K562 (cell line): ENCODE data around the gene PDZD8. TPM values are rescaled to one million over a fixed set of nuclear protein-coding genes. Genes with fewer than 3 reads are reported as not detected.

Experiments
- CXXC5 ChIP-seq: fragments of 250-450 bp; sonication (Bioruptor Pico); IDR thresholded peaks from 2 replicates; pipeline ENCODE4 v1.8.0; 2022; ENCODE audit warnings: inconsistent platforms, mild to moderate bottlenecking, moderate library complexity
- HNRNPLL ChIP-seq: fragments of 200-400 bp; formaldehyde crosslinking; IDR thresholded peaks from 2 replicates; pipeline ENCODE4 v1.6.1; 2017; ENCODE audit warnings: low read length, low read depth, mild to moderate bottlenecking; ENCODE audit not compliant: poor library complexity, severe bottlenecking
- POLR2G ChIP-seq: fragments of 200-400 bp; formaldehyde crosslinking; IDR thresholded peaks from 2 replicates; pipeline ENCODE4 v1.6.1; 2017; ENCODE audit warnings: low read depth, mild to moderate bottlenecking, antibody characterized with exemption, low read length, moderate library complexity
- POU5F1 ChIP-seq: fragments of 150-350 bp; IDR thresholded peaks from 2 replicates; pipeline ENCODE4 v1.6.1; 2014; ENCODE audit warnings: borderline replicate concordance, low read length, low read depth, mild to moderate bottlenecking; ENCODE audit not compliant: partially characterized antibody
- RBM14 ChIP-seq: fragments of 200-400 bp; formaldehyde crosslinking; IDR thresholded peaks from 2 replicates; pipeline ENCODE4 v1.6.1; 2018; ENCODE audit warnings: low read depth, mild to moderate bottlenecking, low read length, moderate library complexity, borderline replicate concordance; ENCODE audit not compliant: insufficient read depth
- ZFX ChIP-seq: sonication (generic); formaldehyde crosslinking; IDR thresholded peaks from 2 replicates; pipeline ENCODE4 v1.8.0; 2022; ENCODE audit warnings: mild to moderate bottlenecking, missing genetic modification reagents, moderate library complexity
- ZNF311 ChIP-seq: fragments of 250-450 bp; sonication (Bioruptor Pico); IDR thresholded peaks from 2 replicates; pipeline ENCODE4 v1.4.0; 2020; ENCODE audit warnings: mild to moderate bottlenecking, moderate library complexity
- ZNF778 ChIP-seq: fragments of 450-650 bp; formaldehyde crosslinking; IDR thresholded peaks from 2 replicates; pipeline ENCODE4 v1.4.0; 2020; ENCODE audit warnings: mild to moderate bottlenecking, moderate library complexity
- polyA plus RNA-seq, 8 experiments: library from polyadenylated mRNA; depleted of rRNA in 4 of 8; stranded (reverse) in 5 of 8; unstranded in 3 of 8; fragments of >200 nt; fragmentation: Nextera tagmentation in 2 of 8; fragmentation: Illumina TruSeq in 1 of 8; extraction: Ambion mirVana in 2 of 8; extraction: Trizol in 1 of 8; gene quantifications; 2 replicates each; pipeline versions ENCODE4 v1.2.1 to v1.2.3, GENCODE V29; 2011 to 2014; ENCODE audit warnings: inconsistent platforms in 1 of 8, missing spikeins in 1 of 8
- total RNA-seq, 7 experiments: library from RNA; depleted of rRNA in 6 of 7; stranded (reverse); fragments of >200 nt in 6 of 7; fragmentation: Illumina TruSeq in 2 of 7; extraction: Trizol in 2 of 7; gene quantifications; 2 replicates each; pipeline versions ENCODE4 v1.2.1 to v1.2.3, GENCODE V29; 2011 to 2021; ENCODE audit warnings: low replicate concordance in 1 of 7
- TF ChIP-seq, protein P1 (sequence below): fragments of 250-450 bp; sonication (Bioruptor Pico); IDR thresholded peaks from 2 replicates; pipeline ENCODE4 v1.8.0; 2021; ENCODE audit warnings: borderline replicate concordance, mild to moderate bottlenecking, moderate library complexity; ENCODE audit not compliant: poor library complexity, severe bottlenecking
- TF ChIP-seq, protein P2 (sequence below), 3 experiments: fragments of 200-800 bp in 1 of 3; sonication (Bioruptor generic) in 1 of 3; sonication (generic) in 1 of 3; formaldehyde crosslinking in 1 of 3; IDR thresholded peaks; 2 replicates each; pipeline versions ENCODE4 v1.6.1 to v1.8.0; 2016 to 2022; ENCODE audit warnings: mild to moderate bottlenecking in 2 of 3, missing compliant biosample characterization in 2 of 3, missing genetic modification characterization in 2 of 3, missing genetic modification reagents in 1 of 3
- TF ChIP-seq, protein P3 (sequence below): sonication (generic); formaldehyde crosslinking; IDR thresholded peaks from 2 replicates; pipeline ENCODE4 v1.8.0; 2022; ENCODE audit warnings: missing genetic modification reagents, mild to moderate bottlenecking, borderline replicate concordance
- TF ChIP-seq, protein P4 (sequence below): fragments of 250-450 bp; sonication (Bioruptor Pico); IDR thresholded peaks from 2 replicates; pipeline ENCODE4 v1.4.0; 2020; ENCODE audit warnings: mild to moderate bottlenecking
- TF ChIP-seq, protein P5 (sequence below): sonication (generic); formaldehyde crosslinking; IDR thresholded peaks from 2 replicates; pipeline ENCODE4 v1.8.1; 2023; ENCODE audit warnings: mild to moderate bottlenecking, missing genetic modification reagents
- TF ChIP-seq, protein P6 (sequence below), 2 experiments: IDR thresholded peaks; 2 replicates each; pipeline ENCODE4 v1.6.1; 2012; ENCODE audit warnings: improper control_type of control experiment in 2 of 2, low read depth in 2 of 2, low read length in 2 of 2, borderline replicate concordance in 1 of 2

PDZD8 gene
- total and polyA plus RNA-seq, 9 of the 15 experiments (the other 6 are each of a cell fraction or from before 2014, with no cell fraction given) = 5.5 to 53.4 (median 36.8) TPM

DNA sequence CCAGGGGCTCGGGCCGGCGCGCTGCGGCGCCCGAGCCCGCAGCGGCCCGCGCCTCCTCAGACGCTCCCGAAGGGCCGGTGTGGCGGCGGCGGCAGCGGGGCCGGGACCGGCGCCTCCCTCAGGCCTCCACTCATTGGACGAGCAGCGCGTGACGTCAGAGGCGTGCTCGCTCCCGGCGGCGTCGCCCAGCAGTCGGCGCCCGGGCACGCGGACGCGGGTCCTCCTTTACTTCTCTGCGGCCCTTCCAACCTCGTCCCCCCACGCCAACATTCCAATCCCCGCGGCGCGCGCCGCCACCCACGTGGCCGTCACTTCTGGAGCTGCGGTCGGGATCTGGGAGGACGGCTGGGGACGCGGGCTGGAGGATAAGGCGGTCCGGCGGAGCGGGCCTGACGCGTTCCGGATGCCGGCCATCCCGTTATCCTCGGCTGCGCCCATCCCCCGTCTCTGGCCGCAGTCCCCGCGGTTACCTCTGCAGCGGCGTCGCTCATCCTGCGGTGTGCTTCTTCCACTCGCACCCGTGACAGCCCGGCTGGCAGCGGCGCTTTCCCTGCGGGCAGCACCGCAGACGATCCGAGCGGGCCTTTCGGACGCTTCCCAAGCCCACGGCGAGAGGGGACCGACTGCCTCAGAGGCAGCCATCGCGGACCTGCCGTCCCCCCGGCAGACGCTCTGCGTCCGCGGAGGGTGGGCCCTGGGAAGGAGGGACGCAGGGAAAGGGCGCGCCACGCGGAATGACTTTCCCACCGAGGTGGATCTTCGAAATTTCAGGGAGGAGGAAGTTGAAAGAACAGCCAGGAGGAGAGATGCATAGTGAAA lies at the start of gene PDZD8 (continued):
- TF ChIP-seq, protein P1, sequence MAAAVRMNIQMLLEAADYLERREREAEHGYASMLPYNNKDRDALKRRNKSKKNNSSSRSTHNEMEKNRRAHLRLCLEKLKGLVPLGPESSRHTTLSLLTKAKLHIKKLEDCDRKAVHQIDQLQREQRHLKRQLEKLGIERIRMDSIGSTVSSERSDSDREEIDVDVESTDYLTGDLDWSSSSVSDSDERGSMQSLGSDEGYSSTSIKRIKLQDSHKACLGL (CRISPR knock-in tag) = no peak
- no peak for TF ChIP-seq ZNF311 (CRISPR knock-in tag)
- no peak for TF ChIP-seq HNRNPLL
- TF ChIP-seq POLR2G = peak; percentile 86
- TF ChIP-seq, protein P2, sequence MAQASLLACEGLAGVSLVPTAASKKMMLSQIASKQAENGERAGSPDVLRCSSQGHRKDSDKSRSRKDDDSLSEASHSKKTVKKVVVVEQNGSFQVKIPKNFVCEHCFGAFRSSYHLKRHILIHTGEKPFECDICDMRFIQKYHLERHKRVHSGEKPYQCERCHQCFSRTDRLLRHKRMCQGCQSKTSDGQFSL (CRISPR knock-in tag; IDR thresholded peaks at IDR 0.05) = no peak; the same call in 1 of the 2 replicates
- TF ChIP-seq, protein P2 (tag; IDR thresholded peaks at IDR 0.05) = no peak
- no peak for TF ChIP-seq POU5F1
- peak; percentile 89 for TF ChIP-seq ZFX (CRISPR knock-in tag)
- peak; percentile 73 for TF ChIP-seq CXXC5
- TF ChIP-seq, protein P3, sequence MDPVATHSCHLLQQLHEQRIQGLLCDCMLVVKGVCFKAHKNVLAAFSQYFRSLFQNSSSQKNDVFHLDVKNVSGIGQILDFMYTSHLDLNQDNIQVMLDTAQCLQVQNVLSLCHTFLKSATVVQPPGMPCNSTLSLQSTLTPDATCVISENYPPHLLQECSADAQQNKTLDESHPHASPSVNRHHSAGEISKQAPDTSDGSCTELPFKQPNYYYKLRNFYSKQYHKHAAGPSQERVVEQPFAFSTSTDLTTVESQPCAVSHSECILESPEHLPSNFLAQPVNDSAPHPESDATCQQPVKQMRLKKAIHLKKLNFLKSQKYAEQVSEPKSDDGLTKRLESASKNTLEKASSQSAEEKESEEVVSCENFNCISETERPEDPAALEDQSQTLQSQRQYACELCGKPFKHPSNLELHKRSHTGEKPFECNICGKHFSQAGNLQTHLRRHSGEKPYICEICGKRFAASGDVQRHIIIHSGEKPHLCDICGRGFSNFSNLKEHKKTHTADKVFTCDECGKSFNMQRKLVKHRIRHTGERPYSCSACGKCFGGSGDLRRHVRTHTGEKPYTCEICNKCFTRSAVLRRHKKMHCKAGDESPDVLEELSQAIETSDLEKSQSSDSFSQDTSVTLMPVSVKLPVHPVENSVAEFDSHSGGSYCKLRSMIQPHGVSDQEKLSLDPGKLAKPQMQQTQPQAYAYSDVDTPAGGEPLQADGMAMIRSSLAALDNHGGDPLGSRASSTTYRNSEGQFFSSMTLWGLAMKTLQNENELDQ (CRISPR knock-in tag) = no peak
- TF ChIP-seq RBM14 = no peak
- TF ChIP-seq ZNF778 = no peak
- TF ChIP-seq, protein P4, sequence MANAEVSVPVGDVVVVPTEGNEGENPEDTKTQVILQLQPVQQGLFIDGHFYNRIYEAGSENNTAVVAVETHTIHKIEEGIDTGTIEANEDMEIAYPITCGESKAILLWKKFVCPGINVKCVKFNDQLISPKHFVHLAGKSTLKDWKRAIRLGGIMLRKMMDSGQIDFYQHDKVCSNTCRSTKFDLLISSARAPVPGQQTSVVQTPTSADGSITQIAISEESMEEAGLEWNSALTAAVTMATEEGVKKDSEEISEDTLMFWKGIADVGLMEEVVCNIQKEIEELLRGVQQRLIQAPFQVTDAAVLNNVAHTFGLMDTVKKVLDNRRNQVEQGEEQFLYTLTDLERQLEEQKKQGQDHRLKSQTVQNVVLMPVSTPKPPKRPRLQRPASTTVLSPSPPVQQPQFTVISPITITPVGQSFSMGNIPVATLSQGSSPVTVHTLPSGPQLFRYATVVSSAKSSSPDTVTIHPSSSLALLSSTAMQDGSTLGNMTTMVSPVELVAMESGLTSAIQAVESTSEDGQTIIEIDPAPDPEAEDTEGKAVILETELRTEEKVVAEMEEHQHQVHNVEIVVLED (CRISPR knock-in tag) = peak; percentile 95
- TF ChIP-seq, protein P5, sequence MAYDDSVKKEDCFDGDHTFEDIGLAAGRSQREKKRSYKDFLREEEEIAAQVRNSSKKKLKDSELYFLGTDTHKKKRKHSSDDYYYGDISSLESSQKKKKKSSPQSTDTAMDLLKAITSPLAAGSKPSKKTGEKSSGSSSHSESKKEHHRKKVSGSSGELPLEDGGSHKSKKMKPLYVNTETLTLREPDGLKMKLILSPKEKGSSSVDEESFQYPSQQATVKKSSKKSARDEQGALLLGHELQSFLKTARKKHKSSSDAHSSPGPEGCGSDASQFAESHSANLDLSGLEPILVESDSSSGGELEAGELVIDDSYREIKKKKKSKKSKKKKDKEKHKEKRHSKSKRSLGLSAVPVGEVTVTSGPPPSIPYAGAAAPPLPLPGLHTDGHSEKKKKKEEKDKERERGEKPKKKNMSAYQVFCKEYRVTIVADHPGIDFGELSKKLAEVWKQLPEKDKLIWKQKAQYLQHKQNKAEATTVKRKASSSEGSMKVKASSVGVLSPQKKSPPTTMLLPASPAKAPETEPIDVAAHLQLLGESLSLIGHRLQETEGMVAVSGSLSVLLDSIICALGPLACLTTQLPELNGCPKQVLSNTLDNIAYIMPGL (CRISPR knock-in tag) = no peak
- TF ChIP-seq, protein P6, sequence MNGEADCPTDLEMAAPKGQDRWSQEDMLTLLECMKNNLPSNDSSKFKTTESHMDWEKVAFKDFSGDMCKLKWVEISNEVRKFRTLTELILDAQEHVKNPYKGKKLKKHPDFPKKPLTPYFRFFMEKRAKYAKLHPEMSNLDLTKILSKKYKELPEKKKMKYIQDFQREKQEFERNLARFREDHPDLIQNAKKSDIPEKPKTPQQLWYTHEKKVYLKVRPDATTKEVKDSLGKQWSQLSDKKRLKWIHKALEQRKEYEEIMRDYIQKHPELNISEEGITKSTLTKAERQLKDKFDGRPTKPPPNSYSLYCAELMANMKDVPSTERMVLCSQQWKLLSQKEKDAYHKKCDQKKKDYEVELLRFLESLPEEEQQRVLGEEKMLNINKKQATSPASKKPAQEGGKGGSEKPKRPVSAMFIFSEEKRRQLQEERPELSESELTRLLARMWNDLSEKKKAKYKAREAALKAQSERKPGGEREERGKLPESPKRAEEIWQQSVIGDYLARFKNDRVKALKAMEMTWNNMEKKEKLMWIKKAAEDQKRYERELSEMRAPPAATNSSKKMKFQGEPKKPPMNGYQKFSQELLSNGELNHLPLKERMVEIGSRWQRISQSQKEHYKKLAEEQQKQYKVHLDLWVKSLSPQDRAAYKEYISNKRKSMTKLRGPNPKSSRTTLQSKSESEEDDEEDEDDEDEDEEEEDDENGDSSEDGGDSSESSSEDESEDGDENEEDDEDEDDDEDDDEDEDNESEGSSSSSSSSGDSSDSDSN (IDR thresholded peaks at IDR 0.05; ENCODE audit: borderline replicate concordance in 1 of 2, low read depth in 2 of 2, low read length in 2 of 2) = peak; percentile 8 to 15; a peak in 1 of 4 replicates
